Hypothalamus (tissue), 51 donors: ENCODE results near the gene DTWD2.
"Not testable (repeated sequence)": the region's sequence is repeated elsewhere in the genome, so short reads cannot be mapped to it uniquely, and the experiment has no call there.

Experiments
- DNase-seq, 51 donors: peaks; one replicate each; lab custom pipeline; 2025; lab: John Stamatoyannopoulos, UW

The DTWD2 gene

DNA sequence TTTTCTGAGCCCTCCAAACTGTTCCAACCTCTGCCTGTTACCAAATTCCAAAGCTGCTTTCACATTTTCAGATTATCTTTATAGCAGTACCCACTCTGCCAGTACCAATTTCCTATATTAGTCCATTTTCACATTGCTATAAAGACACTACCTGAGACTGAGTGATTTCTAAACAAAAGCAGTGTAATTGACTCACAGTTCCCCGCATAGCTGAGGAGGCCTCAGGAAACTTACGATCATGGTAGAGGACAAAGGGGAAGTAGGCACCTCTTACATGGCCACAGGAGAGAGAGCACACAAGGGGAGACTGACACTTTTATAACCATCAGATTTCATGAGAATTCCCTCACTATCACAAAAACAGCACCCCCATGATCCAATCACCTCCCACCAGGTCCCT, 105.0 kb downstream of the DTWD2 start:
- no peak for DNase-seq

GRCh38 chr5:118882666-118883065, 105.7 kb downstream of the DTWD2 start:
- DNase-seq = no peak

GRCh38 chr5:118876852-118877251, 111.5 kb downstream of the DTWD2 start:
- not testable (repeated sequence) for DNase-seq

- no peak for DNase-seq
Observed at GRCh38 chr5:118875131-118875530, 113.2 kb downstream of the DTWD2 start.

- DNase-seq = no peak
Observed at GRCh38 chr5:118873417-118873816, 114.9 kb downstream of the DTWD2 start.

- no peak for DNase-seq
Observed at GRCh38 chr5:118863345-118863744, 125.0 kb downstream of the DTWD2 start.

DNA sequence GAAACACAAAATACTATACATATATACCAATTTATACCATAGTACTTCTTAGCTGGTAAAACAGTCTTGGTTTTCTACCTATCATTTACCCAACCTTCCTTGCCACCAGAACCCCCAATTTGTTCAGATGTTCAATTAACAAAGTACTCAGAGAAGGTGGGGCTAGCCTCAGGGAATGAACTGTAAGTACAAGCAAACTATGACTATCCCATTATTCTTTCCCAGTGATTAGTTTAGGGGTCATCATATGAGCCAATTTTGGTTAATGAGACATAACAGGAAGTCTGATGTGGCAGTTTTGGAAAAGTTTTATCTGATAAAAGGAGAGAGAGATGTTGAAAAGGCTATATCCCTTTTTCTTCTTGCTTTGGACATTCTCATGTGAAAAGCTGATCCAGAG, 125.8 kb downstream of the DTWD2 start:
- no peak for DNase-seq

- no peak for DNase-seq
Observed at GRCh38 chr5:118857700-118858099, 130.6 kb downstream of the DTWD2 start.

GRCh38 chr5:118854819-118855218, 133.5 kb downstream of the DTWD2 start:
- no peak for DNase-seq

DNA sequence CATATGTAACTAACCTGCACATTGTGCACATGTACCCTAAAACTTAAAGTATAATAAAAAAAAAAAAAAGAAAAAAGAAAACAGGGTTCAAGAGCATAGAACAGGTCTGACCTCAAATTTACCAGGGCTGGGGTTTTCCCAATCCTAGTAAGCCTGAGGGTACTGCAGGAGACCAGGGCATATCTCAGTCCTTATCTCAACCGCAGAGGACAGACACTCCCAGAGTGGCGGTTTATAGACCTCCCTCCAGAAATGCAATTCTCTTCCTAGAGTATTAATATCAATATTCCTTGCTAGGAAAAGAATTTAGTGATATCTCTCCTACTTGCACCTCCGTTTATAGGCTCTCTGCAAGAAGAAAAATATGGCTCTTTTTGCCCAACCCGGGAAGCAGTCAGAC, 136.6 kb downstream of the DTWD2 start:
- DNase-seq = not testable (repeated sequence)

DNA sequence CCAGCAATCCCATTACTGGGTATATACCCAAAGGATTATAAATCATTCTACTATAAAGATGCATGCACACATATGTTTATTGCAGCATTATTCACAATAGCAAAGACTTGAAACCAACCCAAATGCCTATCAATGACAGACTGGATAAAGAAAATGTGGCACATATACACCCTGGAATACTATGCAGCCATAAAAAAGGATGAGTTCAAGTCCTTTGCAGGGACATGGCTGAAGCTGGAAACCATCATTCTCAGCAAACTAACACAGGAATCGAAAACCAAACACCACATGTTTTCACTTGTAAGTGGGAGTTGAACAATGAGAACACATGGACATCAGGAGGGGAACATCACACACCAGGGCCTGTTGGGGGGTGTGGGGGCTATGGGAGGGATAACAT, 138.8 kb downstream of the DTWD2 start:
- DNase-seq = not testable (repeated sequence)

DNA sequence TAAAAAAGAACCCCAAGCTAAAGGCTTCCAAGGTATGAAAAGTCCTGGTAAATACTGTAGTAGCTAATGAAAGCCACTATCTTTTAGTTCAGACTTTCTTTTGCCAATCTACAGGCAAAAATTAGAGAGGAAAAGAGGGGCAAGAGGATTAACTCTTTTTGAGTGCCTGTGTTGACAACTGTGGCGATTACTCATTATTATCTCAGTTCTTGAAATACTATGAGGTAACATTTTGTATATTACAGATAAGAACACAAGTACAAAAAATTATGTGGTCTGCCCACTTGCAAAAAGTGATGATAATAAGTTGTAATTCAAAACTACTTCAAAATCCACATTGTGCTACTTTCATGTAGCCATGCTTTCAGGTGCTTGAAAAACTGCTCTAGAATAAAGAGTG, 144.0 kb downstream of the DTWD2 start:
- no peak for DNase-seq

DNA sequence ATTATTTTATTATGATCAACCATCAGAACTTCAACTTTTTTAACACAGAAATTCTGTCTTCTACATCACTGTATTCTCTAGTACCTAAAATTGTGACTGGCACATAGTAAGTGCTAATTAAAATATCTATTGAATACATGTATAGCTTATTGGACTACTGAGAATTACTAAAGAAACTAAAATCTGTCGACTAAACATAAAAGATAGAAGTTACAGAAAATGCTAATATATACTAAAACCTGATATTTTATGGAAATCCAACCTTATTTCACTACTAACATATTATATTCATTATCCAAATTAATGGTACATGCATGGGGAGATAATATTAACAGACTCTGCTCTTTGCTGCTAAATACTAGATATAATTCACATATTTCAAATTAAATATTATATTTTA, 153.6 kb downstream of the DTWD2 start:
- no peak for DNase-seq

- DNase-seq = no peak
Observed at GRCh38 chr5:118832974-118833373, 155.4 kb downstream of the DTWD2 start.

GRCh38 chr5:118825226-118825625, 163.1 kb downstream of the DTWD2 start:
- DNase-seq = no peak

DNA sequence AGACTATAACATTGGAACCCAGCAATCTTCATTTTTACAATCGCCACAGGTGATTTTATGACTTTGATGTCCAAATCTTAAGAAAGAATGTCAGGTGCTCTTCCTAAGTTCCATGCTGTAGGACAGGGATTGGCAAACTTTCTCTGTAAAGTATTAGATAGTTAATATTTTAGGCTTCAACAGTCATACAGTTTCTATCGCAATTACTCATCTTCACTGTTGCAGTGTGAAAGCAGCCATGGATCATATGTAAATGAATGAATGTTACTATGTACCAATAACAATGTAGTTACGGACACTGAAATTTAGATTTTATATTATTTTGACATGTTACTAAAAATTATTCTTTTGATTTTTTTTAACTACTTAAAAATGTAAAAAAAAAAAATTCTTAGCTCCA, 169.7 kb downstream of the DTWD2 start:
- DNase-seq = no peak

DNA sequence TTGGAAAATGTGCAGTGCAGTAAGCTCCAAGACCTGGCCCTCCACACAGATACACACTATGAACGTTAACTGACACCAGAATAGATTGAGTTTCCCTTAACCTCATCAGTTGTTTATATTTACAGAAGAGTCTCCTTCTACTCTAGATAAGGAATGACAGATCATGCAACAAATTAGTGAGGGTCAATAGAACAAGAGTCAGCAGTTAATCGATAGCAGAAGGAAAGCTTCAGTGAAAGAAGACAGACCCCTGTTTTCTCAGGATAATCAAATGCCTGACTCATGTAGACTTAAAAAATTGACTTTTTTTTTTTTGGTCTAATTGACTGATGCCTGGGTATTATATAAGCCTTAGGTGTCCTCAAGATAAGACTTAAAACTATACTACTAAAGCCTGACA, 179.9 kb downstream of the DTWD2 start:
- no peak for DNase-seq

GRCh38 chr5:118806571-118806970, 181.8 kb downstream of the DTWD2 start:
- no peak for DNase-seq

- no peak for DNase-seq
Observed at GRCh38 chr5:118802335-118802734, 186.0 kb downstream of the DTWD2 start.

DNA sequence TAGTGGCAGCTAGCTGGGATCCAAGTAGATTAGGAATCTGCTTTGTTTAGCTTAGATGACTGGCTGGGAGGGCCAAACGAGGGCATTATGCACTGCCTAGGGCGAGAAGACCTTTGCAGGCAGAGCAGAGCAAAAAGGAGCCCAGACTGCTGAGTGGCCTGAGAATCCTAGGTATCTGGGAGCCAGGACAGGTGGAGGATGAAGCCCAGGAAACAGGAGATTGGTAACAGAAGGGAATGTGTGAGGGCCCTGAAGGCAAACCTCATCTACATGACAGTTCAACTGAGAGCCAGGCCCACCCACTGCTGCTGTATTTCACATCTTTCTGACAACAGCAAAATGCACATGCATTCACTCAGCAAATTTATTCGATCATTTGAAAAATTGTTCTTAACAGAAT, 192.3 kb downstream of the DTWD2 start:
- no peak for DNase-seq

GRCh38 chr5:118794281-118794680, 194.1 kb downstream of the DTWD2 start:
- no peak for DNase-seq

DNA sequence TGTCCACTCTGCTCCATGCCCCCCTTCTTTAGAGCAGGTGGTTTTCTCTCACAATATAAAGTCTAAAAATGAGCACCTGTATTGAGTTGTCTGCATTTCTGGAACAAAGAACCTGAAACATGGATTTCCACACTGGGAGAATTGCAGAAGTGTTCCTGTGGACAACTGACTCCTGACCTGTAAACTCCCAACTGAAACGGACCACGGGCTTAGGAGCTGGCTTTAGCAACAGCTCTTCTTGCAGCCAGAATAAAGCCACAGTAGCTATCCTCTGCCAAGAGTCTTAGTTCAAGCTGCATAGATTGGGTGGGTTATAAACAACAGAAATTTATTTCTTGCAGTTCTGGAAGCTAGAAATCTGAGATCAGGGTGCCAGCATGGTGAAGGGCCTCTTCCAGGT, 194.7 kb downstream of the DTWD2 start:
- DNase-seq = no peak

- DNase-seq = no peak
Observed at GRCh38 chr5:118793091-118793490, 195.3 kb downstream of the DTWD2 start.
